Measurements from ENCODE around the gene TMEM129. TPM values are rescaled to one million over a fixed set of nuclear protein-coding genes. Genes with fewer than 3 reads are reported as not detected.

The TMEM129 gene
- total RNA-seq, 2 donors from 2014 or later = 73.7 to 81.7 TPM

DNA sequence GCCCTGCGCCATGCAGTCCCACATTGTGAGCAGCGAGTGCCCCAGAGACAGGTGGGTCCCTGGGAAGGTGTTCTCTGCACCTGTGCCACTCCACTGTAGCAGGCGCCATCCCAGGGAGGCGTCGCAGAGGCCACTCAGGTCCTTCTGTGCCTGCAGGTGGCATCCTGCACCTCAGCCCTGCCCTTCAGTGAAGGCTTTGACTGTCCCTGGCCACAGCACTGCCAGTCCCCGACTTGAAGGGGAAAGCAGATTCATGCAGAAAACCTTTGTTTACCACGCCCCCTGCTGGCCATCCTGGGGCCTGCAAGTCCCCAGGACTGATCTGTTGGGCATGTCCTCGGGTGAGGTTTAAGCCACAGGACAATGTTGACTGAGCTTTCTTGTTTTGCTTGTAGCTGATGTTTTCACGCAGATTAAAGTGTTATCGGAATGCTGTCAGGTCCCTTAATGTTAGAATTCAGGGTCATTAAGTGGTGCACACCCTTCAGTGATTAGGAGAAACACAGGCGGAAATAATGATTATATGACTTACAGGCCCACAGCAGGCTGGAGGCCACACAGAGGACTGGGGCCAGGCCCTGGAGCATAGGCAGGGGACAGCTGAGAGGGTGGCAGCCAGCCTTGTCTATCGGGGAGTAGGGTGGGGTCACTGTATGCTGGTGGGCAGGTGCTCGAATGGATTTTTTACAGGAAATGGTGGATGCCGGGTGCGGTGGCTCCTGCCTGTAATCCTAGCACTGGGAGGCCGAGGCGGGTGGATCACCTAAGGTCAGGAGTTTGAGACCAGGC is 5.2 kb upstream of the TMEM129 start:
- Histone ChIP-seq H3K4me1 (replicated peaks) (peaks cover 5% of the 10 kb centered on the region), H3K27ac (no peak overlapping the region), H3K9me3 (no peaks in the 10 kb centered on the region), H3K4me3 (no peak overlapping the region), H3K36me3 (no peaks in the 10 kb centered on the region), H3K27me3 (replicated peaks; ENCODE audit: insufficient read depth) (no peaks in the 10 kb centered on the region)
- DNase-seq (ENCODE audit: low spot score) = peak; percentile 89
- 59% methylated on average over 17 of the region's 17 CpGs for WGBS
- intact Hi-C loops (cut with DNase I) = no loop called here
- TF ChIP-seq, protein P1, sequence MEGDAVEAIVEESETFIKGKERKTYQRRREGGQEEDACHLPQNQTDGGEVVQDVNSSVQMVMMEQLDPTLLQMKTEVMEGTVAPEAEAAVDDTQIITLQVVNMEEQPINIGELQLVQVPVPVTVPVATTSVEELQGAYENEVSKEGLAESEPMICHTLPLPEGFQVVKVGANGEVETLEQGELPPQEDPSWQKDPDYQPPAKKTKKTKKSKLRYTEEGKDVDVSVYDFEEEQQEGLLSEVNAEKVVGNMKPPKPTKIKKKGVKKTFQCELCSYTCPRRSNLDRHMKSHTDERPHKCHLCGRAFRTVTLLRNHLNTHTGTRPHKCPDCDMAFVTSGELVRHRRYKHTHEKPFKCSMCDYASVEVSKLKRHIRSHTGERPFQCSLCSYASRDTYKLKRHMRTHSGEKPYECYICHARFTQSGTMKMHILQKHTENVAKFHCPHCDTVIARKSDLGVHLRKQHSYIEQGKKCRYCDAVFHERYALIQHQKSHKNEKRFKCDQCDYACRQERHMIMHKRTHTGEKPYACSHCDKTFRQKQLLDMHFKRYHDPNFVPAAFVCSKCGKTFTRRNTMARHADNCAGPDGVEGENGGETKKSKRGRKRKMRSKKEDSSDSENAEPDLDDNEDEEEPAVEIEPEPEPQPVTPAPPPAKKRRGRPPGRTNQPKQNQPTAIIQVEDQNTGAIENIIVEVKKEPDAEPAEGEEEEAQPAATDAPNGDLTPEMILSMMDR (IDR thresholded peaks at IDR 0.05) = peak; percentile 92 to 96 (median 94)
- TF ChIP-seq POLR2A (IDR thresholded peaks at IDR 0.05) (no peak), POLR2AphosphoS5 (IDR thresholded peaks at IDR 0.05) (peak; percentile 68)

DNA sequence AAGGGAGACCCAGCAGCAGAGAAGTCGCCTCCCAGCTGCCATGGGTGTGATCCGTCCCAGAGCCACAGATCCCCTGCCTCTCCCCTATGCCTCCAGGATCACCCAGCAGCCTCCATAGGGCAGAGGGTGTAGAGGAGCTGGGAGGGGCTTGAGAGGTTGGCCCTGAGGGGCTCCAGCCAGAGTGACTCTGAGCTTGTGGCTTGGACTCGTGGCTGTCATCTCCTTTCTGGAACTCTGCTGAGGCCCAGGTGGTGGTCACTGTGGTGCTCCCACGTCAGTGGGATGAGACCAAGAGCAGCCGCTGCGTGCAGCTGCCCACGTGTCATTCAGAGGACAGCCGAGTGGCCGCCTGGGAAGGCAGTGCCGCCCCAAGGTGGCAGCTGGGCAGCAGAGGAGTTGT is 4.4 kb upstream of the TMEM129 start:
- peaks cover 5% of the 10 kb centered on the region for H3K4me1 ChIP-seq (replicated peaks)
- intact Hi-C loops (cut with DNase I) = loop anchor here (2.0 kb wide), 1 partner anchor 27 kb away; no protein-coding TSS in a partner anchor

DNA sequence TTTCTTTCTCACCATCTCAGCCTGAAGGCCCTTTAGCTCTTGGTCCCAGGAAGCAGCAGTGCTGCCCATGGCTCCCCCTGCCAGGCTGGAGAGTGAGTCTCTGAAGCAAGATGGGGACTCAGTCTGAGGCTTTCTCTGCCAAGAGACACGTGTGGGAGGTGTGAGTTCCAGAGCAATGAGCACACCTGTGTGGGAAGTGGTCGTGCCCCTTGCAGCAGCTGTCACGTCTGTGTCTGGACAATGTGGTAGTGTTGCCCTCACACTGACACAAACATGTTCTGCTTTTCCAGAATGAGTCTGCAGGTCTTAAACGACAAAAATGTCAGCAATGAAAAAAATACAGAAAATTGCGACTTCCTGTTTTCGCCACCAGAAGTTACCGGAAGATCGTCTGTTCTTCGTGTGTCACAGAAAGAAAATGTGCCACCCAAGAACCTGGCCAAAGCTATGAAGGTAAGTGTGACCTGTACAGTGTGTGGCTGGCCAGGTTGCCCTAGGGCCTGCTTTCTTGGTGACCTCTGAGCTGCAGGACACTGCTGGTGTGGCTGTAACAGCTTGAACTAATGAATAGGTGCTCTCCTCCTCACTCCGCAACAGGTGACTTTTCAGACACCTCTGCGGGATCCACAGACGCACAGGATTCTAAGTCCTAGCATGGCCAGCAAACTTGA is 2.1 kb upstream of the TMEM129 start:
- no peak for DNase-seq (ENCODE audit: low spot score)
- Histone ChIP-seq H3K9me3 (no peaks in the 10 kb centered on the region), H3K27me3 (replicated peaks; ENCODE audit: insufficient read depth) (no peaks in the 10 kb centered on the region), H3K4me3 (no peak overlapping the region), H3K36me3 (no peaks in the 10 kb centered on the region), H3K4me1 (replicated peaks) (peaks cover 21% of the 10 kb centered on the region), H3K27ac (peak overlapping the region in 1 of 2 donors; percentile 22)
- TF ChIP-seq POLR2A (IDR thresholded peaks at IDR 0.05) = no peak
- TF ChIP-seq POLR2AphosphoS5 (IDR thresholded peaks at IDR 0.05) = no peak
- TF ChIP-seq, protein P1 (IDR thresholded peaks at IDR 0.05) = no peak
- intact Hi-C loops (cut with DNase I) = loop anchor here (5.0 kb wide), 1 partner anchor 41 kb away; the partner anchor contains the start of gene FAM53A
- 78% methylated on average over 12 of the region's 12 CpGs for WGBS

More for the DNA sequence above, 4.4 kb upstream of the TMEM129 start:
- Histone ChIP-seq H3K27ac (no peak overlapping the region), H3K9me3 (no peaks in the 10 kb centered on the region), H3K27me3 (replicated peaks; ENCODE audit: insufficient read depth) (no peaks in the 10 kb centered on the region), H3K4me3 (no peak overlapping the region), H3K36me3 (no peaks in the 10 kb centered on the region)
- 96% methylated on average over 10 of the region's 10 CpGs for WGBS
- DNase-seq (ENCODE audit: low spot score) = no peak
- TF ChIP-seq, protein P1 (IDR thresholded peaks at IDR 0.05) = no peak
- no peak for TF ChIP-seq POLR2A (IDR thresholded peaks at IDR 0.05)
- TF ChIP-seq POLR2AphosphoS5 (IDR thresholded peaks at IDR 0.05) = no peak

DNA sequence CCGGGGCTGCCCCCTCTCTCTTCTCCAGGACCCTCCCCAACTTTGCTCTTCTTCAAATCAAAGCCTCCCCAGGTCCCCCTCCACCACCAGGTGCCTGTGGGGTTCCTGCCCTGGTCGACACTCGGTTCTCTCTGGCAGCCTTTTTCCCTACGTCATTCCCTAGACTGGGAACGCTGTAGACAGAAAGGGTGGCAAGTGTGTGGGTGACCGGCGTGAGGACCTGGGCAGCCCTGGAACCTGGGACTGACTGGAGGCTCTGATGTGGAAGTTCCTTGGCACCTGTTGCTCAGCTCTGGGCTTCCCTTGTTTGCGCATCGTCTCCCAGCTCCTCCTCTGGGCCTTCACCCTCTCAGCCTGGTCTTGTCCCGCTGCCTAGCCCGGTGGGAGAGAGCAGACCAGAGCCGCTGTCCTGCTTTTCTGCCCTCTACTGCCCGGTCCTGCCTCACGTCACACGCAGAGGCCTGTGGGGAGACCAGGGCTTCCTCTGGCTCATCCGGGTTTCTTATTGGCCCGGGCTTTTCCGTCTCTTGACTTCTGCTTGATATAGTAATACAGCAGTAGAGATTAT is 1.5 kb upstream of the TMEM129 start:
- H3K36me3 ChIP-seq = peaks cover 0 to 3% of the 10 kb centered on the region in 2 donors
- H3K4me1 ChIP-seq (replicated peaks) = peaks cover 23% of the 10 kb centered on the region
- H3K27me3 ChIP-seq (replicated peaks; ENCODE audit: insufficient read depth) = no peaks in the 10 kb centered on the region
- H3K27ac ChIP-seq = peak overlapping the region in 1 of 2 donors; percentile 22
- 62% methylated on average over 18 of the region's 18 CpGs for WGBS
- no peak overlapping the region for H3K4me3 ChIP-seq
- no peak for TF ChIP-seq POLR2A (IDR thresholded peaks at IDR 0.05)
- TF ChIP-seq POLR2AphosphoS5 (IDR thresholded peaks at IDR 0.05) = no peak
- TF ChIP-seq, protein P1 (IDR thresholded peaks at IDR 0.05) = no peak
- no peak for DNase-seq (ENCODE audit: low spot score)
- no peaks in the 10 kb centered on the region for H3K9me3 ChIP-seq
- intact Hi-C loops (cut with DNase I) = loop anchor here (5.0 kb wide), 1 partner anchor 40 kb away; the partner anchor contains the start of gene FAM53A
